Measurements from ENCODE around the gene PDE1A. TPM values are rescaled to one million over a fixed set of nuclear protein-coding genes. Genes with fewer than 3 reads are reported as not detected.

The PDE1A gene
- polyA plus RNA-seq, 1 of the 3 experiments (the other 2 are of a cell fraction) = 0.08 TPM

GRCh38 chr2:182167882-182168281 is 259.0 kb downstream of the PDE1A start:
- Histone ChIP-seq H3K9ac (no peak overlapping the region), H3K4me2 (no peak overlapping the region), H4K20me1 (ENCODE audit: insufficient read depth) (no peaks in the 10 kb centered on the region), H3K4me1 (ENCODE audit: control insufficient read depth in 1 of 2, insufficient read depth in 2 of 2, low read depth in 1 of 2, low read length in 1 of 2) (no peaks in the 10 kb centered on the region), H3K27me3 (ENCODE audit: insufficient read depth) (no peaks in the 10 kb centered on the region), H3K4me3 (ENCODE audit: low read depth in 2 of 2, low read length in 1 of 2) (no peak overlapping the region), H3K9me2 (no peaks in the 10 kb centered on the region), H2AFZ (ENCODE audit: low read depth) (no peak overlapping the region), H3K27ac (ENCODE audit: low read depth in 2 of 2, low read length in 1 of 2) (no peak overlapping the region), H3K36me3 (replicated peaks in 1 of 2; ENCODE audit: control insufficient read depth in 1 of 2, insufficient read depth in 2 of 2, low read length in 1 of 2) (no peaks in the 10 kb centered on the region), H3K79me2 (ENCODE audit: insufficient read depth) (no peaks in the 10 kb centered on the region), H3K9me3 (no peaks in the 10 kb centered on the region), H3F3A (replicated peaks; ENCODE audit: insufficient read depth) (no peaks in the 10 kb centered on the region)
- 69% methylated on average over 4 of the region's 4 CpGs for WGBS (ENCODE audit: low lambda C conversion rate)
- ChIA-PET POLR2A (no interaction called here), CTCF (interaction anchor here (1.1 to 1.3 kb wide), 2 partner anchors 16 to 18 kb away, joined by 3 read pairs; no protein-coding TSS in a partner anchor)
- TF ChIP-seq REST (IDR thresholded peaks at IDR 0.05; ENCODE audit: low read depth, low read length) (no peak), RXRA (IDR thresholded peaks at IDR 0.05; ENCODE audit: borderline replicate concordance, low read depth) (no peak), FOSL2 (IDR thresholded peaks at IDR 0.05; ENCODE audit: borderline replicate concordance, low read depth) (no peak), GABPA (IDR thresholded peaks at IDR 0.05; ENCODE audit: low read depth) (no peak), NFIC (IDR thresholded peaks at IDR 0.05; ENCODE audit: borderline replicate concordance) (no peak), CTCF (IDR thresholded peaks at IDR 0.05) (no peak), PBX3 (IDR thresholded peaks at IDR 0.05) (no peak), YY1 (IDR thresholded peaks at IDR 0.05; ENCODE audit: low read depth) (no peak), TCF12 (IDR thresholded peaks at IDR 0.05) (no peak), RAD21 (IDR thresholded peaks at IDR 0.05; ENCODE audit: low read length) (no peak), MXI1 (IDR thresholded peaks at IDR 0.05; ENCODE audit: low read depth, low read length) (no peak), FOXM1 (IDR thresholded peaks at IDR 0.05; ENCODE audit: low read depth) (no peak)
- no peak for DNase-seq

- POLR2A ChIA-PET = no interaction called here
- Histone ChIP-seq H3K9me2 (no peaks in the 10 kb centered on the region), H3K27ac (ENCODE audit: low read depth in 2 of 2, low read length in 1 of 2) (no peak overlapping the region), H3F3A (replicated peaks; ENCODE audit: insufficient read depth) (no peaks in the 10 kb centered on the region), H3K9ac (no peak overlapping the region), H4K20me1 (ENCODE audit: insufficient read depth) (no peaks in the 10 kb centered on the region), H3K4me3 (ENCODE audit: low read depth in 2 of 2, low read length in 1 of 2) (no peak overlapping the region), H2AFZ (ENCODE audit: low read depth) (no peak overlapping the region), H3K79me2 (ENCODE audit: insufficient read depth) (no peaks in the 10 kb centered on the region), H3K36me3 (replicated peaks in 1 of 2; ENCODE audit: control insufficient read depth in 1 of 2, insufficient read depth in 2 of 2, low read length in 1 of 2) (no peaks in the 10 kb centered on the region), H3K27me3 (ENCODE audit: insufficient read depth) (no peaks in the 10 kb centered on the region), H3K4me1 (ENCODE audit: control insufficient read depth in 1 of 2, insufficient read depth in 2 of 2, low read depth in 1 of 2, low read length in 1 of 2) (no peaks in the 10 kb centered on the region), H3K4me2 (no peak overlapping the region), H3K9me3 (no peaks in the 10 kb centered on the region)
- TF ChIP-seq USF2 (IDR thresholded peaks at IDR 0.05; ENCODE audit: borderline replicate concordance, low read depth, low read length) = no peak
- no peak for DNase-seq
- CTCF ChIA-PET = interaction anchor here (0.8 to 1.3 kb wide), 3 partner anchors 11 to 19 kb away, joined by 3 to 4 read pairs (median 3); no protein-coding TSS in a partner anchor
- WGBS (ENCODE audit: low lambda C conversion rate) = 83% methylated on average over 2 of the region's 2 CpGs
Measured at GRCh38 chr2:182166841-182167240, 260.0 kb downstream of the PDE1A start.

Measured in SK-N-SH (cell line).